Fibroblast of lung (primary cell): ENCODE measurements around the gene SPATA33. TPM values are rescaled to one million over a fixed set of nuclear protein-coding genes. Genes with fewer than 3 reads are reported as not detected.

Experiments
- DNase-seq, 2 donors: peaks; one replicate each; pipeline versions ENCODE4 v3.0.0 to v3.0.0-alpha.2; 2010; ENCODE audit warnings: low read depth in 2 of 2
- H2AFZ ChIP-seq: 2 replicates; pipeline ENCODE4 v1.5.1; 2012; ENCODE audit warnings: low read length, control low read depth, inconsistent platforms
- H3K27ac ChIP-seq: 2 replicates; pipeline ENCODE4 v1.5.1; 2011; ENCODE audit warnings: low read length, control low read depth; ENCODE audit not compliant: insufficient read depth
- H3K27me3 ChIP-seq: 2 replicates; pipeline ENCODE4 v1.5.1; 2011; ENCODE audit warnings: mild to moderate bottlenecking, low read length; ENCODE audit not compliant: control insufficient read depth, insufficient read depth
- H3K36me3 ChIP-seq: 2 replicates; pipeline ENCODE4 v1.5.1; 2011; ENCODE audit warnings: low read length; ENCODE audit not compliant: control insufficient read depth, insufficient read depth
- H3K4me1 ChIP-seq: 2 replicates; pipeline ENCODE4 v1.5.1; 2011; ENCODE audit warnings: low read length; ENCODE audit not compliant: control insufficient read depth, insufficient read depth; ENCODE audit errors: extremely low read depth
- H3K4me2 ChIP-seq: 2 replicates; pipeline ENCODE4 v1.5.1; 2011; ENCODE audit warnings: low read length, control low read depth; ENCODE audit not compliant: insufficient read depth; ENCODE audit errors: extremely low read depth
- H3K4me3 ChIP-seq, 4 experiments: fragments of 200-600 bp in 1 of 4; sonication (generic) in 1 of 4; replicated peaks in 1 of 4; 2 replicates each; pipeline ENCODE4 v1.5.1; 2011 to 2016; ENCODE audit warnings: low read length in 4 of 4, low read depth in 3 of 4, mild to moderate bottlenecking in 3 of 4, control low read depth in 2 of 4, inconsistent platforms in 1 of 4, mixed read lengths in 1 of 4; ENCODE audit not compliant: insufficient read depth in 1 of 4; ENCODE audit errors: control extremely low read depth in 1 of 4
- H3K79me2 ChIP-seq: 2 replicates; pipeline ENCODE4 v1.5.1; 2012; ENCODE audit warnings: mild to moderate bottlenecking, low read length, inconsistent platforms; ENCODE audit not compliant: control insufficient read depth, insufficient read depth
- H3K9ac ChIP-seq: 2 replicates; pipeline ENCODE4 v1.5.1; 2011; ENCODE audit warnings: mild to moderate bottlenecking, low read length, control low read depth; ENCODE audit not compliant: insufficient read depth
- H3K9me3 ChIP-seq: 2 replicates; pipeline ENCODE4 v1.5.1; 2012; ENCODE audit warnings: low read depth, low read length; ENCODE audit not compliant: control insufficient read depth, insufficient read depth
- H4K20me1 ChIP-seq: 2 replicates; pipeline ENCODE4 v1.5.1; 2011; ENCODE audit warnings: low read length; ENCODE audit not compliant: control insufficient read depth, insufficient read depth; ENCODE audit errors: extremely low read depth
- EZH2 ChIP-seq: IDR thresholded peaks from 2 replicates; pipeline ENCODE4 v1.5.1; 2012; ENCODE audit warnings: low read length, control low read depth, mild to moderate bottlenecking; ENCODE audit errors: missing control alignments
- polyA plus RNA-seq, 2 donors: library from polyadenylated mRNA; depleted of rRNA in 1 of 2; stranded (reverse) in 1 of 2; unstranded in 1 of 2; fragments of >200 nt; gene quantifications; 2 replicates each; pipeline ENCODE4 v1.2.1, GENCODE V29; 2011 to 2012; ENCODE audit warnings: missing spikeins in 1 of 2
- total RNA-seq: library from RNA; depleted of rRNA; stranded (reverse); fragments of >200 nt; gene quantifications from 2 replicates; pipeline ENCODE4 v1.2.1, GENCODE V29; 2014
- TF ChIP-seq, protein P1 (sequence below), 2 donors: IDR thresholded peaks in 1 of 2; conservative IDR thresholded peaks in 1 of 2; 1 replicate in 1 of 2; 2 replicates in 1 of 2; pipeline ENCODE4 v1.5.1; 2011 to 2012; ENCODE audit warnings: low read length in 2 of 2, control low read depth in 1 of 2, inconsistent platforms in 1 of 2, low read depth in 1 of 2, mild to moderate bottlenecking in 1 of 2

Gene SPATA33
- total and polyA plus RNA-seq, 2 donors (not counting 1 experiment from before 2014, with no cell fraction given) = 2.0 to 2.8 TPM

DNA sequence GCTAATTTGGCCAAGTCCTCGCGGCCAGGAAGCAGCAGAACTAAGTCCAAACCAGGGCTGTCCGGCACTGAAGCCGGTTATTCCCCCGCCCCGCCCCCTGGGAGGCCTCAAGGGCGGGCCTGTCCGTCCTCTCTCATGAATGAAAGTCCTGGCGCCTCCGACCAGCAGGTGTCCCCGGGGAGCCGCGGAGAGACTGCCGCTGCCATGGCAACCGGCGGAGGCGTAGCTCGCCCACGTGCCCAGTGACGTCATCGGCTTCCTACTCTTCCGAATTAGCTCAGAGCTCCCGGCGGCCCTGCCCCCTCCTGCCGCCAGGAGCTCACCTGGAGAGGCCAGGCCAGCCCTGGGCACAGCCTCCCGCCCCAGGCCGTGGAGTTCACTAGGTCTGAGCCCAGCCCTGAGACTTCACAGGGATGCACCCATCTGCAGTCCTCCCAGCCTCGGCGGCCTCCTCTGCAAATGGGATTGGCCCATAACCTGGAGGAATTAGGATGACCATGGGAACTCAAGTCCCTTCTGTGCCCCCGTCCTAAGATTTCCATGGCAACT lies 42.5 kb downstream of the SPATA33 start:
- peak overlapping the region; percentile 48 to 75 (median 64) for H3K4me3 ChIP-seq
- peaks cover 12% of the 10 kb centered on the region for H3K4me1 ChIP-seq
- TF ChIP-seq EZH2 = no peak
- TF ChIP-seq, protein P1, sequence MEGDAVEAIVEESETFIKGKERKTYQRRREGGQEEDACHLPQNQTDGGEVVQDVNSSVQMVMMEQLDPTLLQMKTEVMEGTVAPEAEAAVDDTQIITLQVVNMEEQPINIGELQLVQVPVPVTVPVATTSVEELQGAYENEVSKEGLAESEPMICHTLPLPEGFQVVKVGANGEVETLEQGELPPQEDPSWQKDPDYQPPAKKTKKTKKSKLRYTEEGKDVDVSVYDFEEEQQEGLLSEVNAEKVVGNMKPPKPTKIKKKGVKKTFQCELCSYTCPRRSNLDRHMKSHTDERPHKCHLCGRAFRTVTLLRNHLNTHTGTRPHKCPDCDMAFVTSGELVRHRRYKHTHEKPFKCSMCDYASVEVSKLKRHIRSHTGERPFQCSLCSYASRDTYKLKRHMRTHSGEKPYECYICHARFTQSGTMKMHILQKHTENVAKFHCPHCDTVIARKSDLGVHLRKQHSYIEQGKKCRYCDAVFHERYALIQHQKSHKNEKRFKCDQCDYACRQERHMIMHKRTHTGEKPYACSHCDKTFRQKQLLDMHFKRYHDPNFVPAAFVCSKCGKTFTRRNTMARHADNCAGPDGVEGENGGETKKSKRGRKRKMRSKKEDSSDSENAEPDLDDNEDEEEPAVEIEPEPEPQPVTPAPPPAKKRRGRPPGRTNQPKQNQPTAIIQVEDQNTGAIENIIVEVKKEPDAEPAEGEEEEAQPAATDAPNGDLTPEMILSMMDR (conservative IDR thresholded peaks at IDR 0.05 in 1 of 2, IDR thresholded peaks at IDR 0.05 in 1 of 2; ENCODE audit: low read depth in 1 of 2, low read length in 2 of 2) = peak; percentile 50 to 57
- peak; percentile 96 to 98 for DNase-seq
- no peak overlapping the region for H2AFZ ChIP-seq
- H3K36me3 ChIP-seq = peaks cover 10% of the 10 kb centered on the region
- H3K27ac ChIP-seq = peak overlapping the region; percentile 75
- no peaks in the 10 kb centered on the region for H3K79me2 ChIP-seq
- H4K20me1 ChIP-seq = no peaks in the 10 kb centered on the region
- no peaks in the 10 kb centered on the region for H3K9me3 ChIP-seq
- H3K27me3 ChIP-seq = no peaks in the 10 kb centered on the region
- H3K9ac ChIP-seq = peak overlapping the region; percentile 85
- H3K4me2 ChIP-seq = peak overlapping the region; percentile 86

DNA sequence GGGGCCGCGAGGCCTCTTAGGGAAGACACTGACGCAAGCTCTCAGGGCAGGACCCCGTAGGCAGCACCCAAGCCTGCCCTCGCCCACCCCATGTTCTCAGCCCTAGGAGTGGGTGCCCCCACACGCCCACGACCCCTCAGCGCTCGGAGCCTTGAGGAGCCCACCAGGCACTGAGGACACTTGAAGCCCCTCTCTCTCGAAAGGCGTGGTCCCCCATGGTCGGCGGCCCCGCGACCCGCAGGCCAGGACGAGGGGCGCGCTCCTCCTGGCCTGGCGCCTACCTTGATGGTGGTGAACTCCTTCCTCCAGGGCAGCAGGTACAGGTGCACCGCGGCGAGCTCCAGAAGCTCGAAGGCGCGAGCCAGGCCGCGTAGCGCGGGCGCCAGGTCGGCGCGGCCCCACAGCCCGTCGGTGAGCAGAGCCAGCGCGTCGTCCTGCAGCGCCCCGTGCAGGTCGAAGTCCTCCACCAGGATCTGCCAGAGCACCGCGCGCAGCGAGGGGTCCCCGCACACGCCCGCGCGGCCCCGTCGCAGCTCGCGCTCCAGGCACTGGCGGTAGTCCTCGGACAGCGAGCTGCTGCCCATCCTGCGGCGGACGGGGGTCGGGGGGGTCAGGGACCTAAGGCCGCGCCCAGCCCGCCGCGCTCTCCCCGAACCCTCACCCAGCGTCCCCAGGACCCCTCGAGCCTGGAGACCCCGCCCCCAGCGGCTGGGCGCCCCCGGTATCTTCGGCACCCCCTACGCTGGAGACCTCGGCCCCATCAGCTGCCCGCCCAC lies 43.2 kb downstream of the SPATA33 start:
- no peaks in the 10 kb centered on the region for H4K20me1 ChIP-seq
- H2AFZ ChIP-seq = no peak overlapping the region
- peak overlapping the region; percentile 75 for H3K27ac ChIP-seq
- peak overlapping the region; percentile 86 for H3K4me2 ChIP-seq
- H3K79me2 ChIP-seq = no peaks in the 10 kb centered on the region
- H3K4me1 ChIP-seq = peaks cover 12% of the 10 kb centered on the region
- TF ChIP-seq EZH2 = no peak
- TF ChIP-seq, protein P1 (conservative IDR thresholded peaks at IDR 0.05 in 1 of 2, IDR thresholded peaks at IDR 0.05 in 1 of 2; ENCODE audit: low read depth in 1 of 2, low read length in 2 of 2) = peak in 1 of 2 donors; percentile 8
- DNase-seq = peak; percentile 15 to 41
- H3K36me3 ChIP-seq = peaks cover 4% of the 10 kb centered on the region
- no peaks in the 10 kb centered on the region for H3K9me3 ChIP-seq
- H3K27me3 ChIP-seq = no peaks in the 10 kb centered on the region
- H3K9ac ChIP-seq = peak overlapping the region; percentile 85
- H3K4me3 ChIP-seq = peak overlapping the region; percentile 53 to 75 (median 64)
